Nucleus accumbens (tissue), 56 donors: ENCODE measurements around the gene HMX2.

Experiments
- DNase-seq, 56 donors: peaks; one replicate each; lab custom pipeline; 2025; lab: John Stamatoyannopoulos, UW

HMX2 gene

DNA sequence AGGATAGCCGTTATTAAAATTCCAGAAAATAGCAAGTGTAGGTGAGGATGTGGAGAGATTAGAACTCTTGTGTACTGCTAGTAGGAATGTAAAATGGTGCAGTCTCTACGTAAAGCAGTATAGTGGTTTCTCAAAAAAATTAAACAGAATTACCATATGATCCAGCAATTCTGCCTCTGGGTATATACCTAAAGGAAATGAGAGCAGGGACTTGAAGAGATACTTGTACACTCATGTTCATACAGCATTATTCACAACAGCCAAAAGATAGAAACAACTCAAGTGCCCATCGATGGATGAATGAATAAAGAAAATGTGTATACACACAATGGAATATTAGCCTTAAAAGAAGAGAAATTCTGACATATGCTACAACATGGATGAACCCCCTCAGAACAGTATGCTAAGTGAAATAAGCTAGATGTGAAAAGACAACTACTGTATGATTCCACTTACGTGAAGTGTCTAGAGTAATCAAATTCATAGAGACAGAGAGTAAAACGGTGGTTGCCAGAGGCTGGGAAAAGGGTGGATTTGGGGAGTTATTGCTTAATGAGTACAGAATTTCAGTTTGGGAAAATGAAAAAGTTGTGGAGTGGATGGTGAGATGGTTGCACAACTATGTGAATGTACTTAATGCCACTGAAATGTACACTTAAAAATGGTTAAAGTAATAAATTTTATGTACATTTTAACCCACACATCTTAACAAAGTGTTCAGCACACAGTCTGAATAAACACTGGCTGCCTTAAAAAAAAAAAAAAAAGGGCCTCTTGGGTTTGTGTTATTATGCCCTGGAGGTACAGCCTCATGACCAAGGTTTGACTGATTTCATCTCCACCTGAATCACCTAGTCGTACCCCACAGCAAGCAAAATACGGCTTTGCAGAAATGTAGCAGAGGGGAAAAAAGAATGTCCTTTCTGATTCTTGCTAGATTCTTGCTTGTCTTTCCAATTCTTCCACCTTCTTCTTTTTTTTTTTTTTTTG, 32.5 kb downstream of the HMX2 start:
- no peak for DNase-seq

DNA sequence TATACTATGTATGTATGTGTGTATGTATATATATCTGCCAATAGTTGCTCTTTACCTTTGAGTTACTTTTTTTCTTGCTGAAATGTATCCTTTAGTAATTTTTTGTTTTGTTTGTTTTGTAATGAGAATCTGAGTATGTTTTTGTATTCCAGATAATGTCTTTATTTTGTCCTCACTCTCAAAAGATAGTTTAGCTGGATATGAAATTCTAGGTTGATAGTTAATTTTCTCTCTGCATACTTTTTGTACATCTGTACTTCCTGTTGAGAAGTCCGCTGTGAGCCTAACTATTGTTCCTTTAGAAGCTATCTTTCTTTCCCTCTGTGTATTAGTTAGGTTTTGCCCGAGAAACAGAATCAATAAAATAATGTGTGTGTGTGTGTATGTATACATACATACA, 35.8 kb downstream of the HMX2 start:
- no peak for DNase-seq

DNA sequence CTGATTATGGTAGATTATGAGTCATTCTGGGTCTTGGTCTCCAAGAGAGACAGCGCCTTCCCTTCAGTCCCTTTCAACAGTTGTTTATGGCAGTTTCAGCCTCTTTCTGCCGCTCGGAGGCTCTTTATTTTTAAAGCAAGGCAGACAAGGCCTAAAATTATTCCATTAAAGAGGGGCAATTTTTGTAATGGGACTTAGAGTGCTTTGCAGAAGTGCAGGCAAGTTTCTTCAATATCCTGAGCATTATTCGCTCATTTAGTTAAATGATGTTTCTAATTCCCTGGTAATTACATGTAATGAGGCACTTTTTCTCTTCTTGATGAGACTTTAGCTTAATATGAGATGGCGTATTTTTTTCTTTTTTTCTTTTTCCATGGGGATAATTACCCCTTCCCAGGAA, 39.8 kb downstream of the HMX2 start:
- no peak for DNase-seq

DNA sequence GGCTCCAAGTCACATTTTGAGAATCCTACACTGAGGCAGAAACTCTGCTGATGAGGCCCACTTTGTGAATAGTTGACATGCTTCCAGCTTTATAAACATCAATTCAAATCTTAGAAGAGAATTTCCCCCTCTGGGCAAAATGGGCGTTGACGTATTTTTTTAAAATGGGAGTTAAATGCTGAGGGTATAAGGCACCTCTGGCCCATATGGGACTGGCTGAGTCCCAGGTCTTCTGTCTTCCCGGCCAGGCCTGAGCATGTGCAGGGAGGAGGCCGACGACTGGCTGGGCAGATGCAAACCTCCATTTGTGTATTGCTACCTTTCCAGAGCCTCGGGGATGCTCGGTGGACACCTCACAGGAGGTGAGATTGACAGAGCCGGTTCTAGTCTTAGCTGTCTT, 44.0 kb downstream of the HMX2 start:
- DNase-seq = no peak

DNA sequence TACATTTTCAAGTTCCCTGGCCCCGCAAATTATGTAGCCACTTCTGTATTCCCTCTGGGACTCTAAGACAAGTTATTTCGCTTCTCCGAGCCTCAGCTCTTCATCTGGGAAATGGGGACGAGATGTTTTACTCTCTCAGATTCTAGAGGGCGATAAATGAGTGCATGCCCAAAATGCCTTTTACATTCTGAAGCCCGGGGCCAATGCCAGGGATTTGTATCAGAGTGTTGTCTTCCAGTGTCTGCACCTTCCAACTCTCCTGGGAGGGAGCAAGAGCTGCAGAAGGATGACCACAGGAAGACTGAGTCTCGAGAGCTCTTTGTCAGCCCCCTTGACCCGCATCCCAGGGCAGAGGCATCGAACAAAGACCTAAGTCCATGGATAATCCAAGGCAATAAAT, 46.1 kb downstream of the HMX2 start:
- no peak for DNase-seq
